Erythroblast (primary cell): ENCODE results near the gene COPA.

Experiments used
- DNase-seq, 2 experiments: peaks; one replicate each; lab custom pipeline; 2025; lab: John Stamatoyannopoulos, UW
- GATA1 ChIP-seq: IDR thresholded peaks from 2 replicates; pipeline ENCODE4 v1.6.1; 2011; ENCODE audit warnings: low read depth, mild to moderate bottlenecking, control low read depth, low read length, moderate library complexity
- POLR2A ChIP-seq: IDR thresholded peaks from 2 replicates; pipeline ENCODE4 v1.6.1; 2011; ENCODE audit warnings: mild to moderate bottlenecking, low read length

COPA gene

GRCh38 chr1:160328184-160328583 is 14.9 kb downstream of the COPA start:
- no peak for TF ChIP-seq POLR2A
- TF ChIP-seq GATA1: no peak
- DNase-seq: no peak

- DNase-seq: peak; percentile 59 to 63
- TF ChIP-seq POLR2A (no peak), GATA1 (no peak)
These were observed 16.6 kb downstream of the COPA start for GRCh38 chr1:160326418-160326817.

- TF ChIP-seq GATA1 (no peak), POLR2A (no peak)
- DNase-seq: no peak
These were observed 17.8 kb downstream of the COPA start for GRCh38 chr1:160325252-160325651.

- DNase-seq: no peak
- TF ChIP-seq GATA1 (no peak), POLR2A (no peak)
These were observed 20.2 kb downstream of the COPA start for GRCh38 chr1:160322831-160323230.

GRCh38 chr1:160315359-160315758 is 27.7 kb downstream of the COPA start:
- TF ChIP-seq POLR2A (no peak), GATA1 (no peak)
- no peak for DNase-seq

GRCh38 chr1:160309571-160309970 is 33.5 kb downstream of the COPA start:
- TF ChIP-seq POLR2A (no peak), GATA1 (no peak)
- DNase-seq: no peak

GRCh38 chr1:160309185-160309557 is 33.9 kb downstream of the COPA start:
- no peak for DNase-seq

GRCh38 chr1:160308451-160309184 is 34.4 kb downstream of the COPA start:
- no peak for TF ChIP-seq GATA1
- TF ChIP-seq POLR2A: no peak
- DNase-seq: no peak

More at GRCh38 chr1:160309185-160309557, 33.9 kb downstream of the COPA start:
- TF ChIP-seq GATA1 (no peak), POLR2A (no peak)

GRCh38 chr1:160307118-160307791 is 35.8 kb downstream of the COPA start:
- TF ChIP-seq POLR2A (no peak), GATA1 (no peak)
- DNase-seq: no peak

GRCh38 chr1:160300173-160300572 is 42.9 kb downstream of the COPA start:
- TF ChIP-seq POLR2A (no peak), GATA1 (no peak)
- no peak for DNase-seq

GRCh38 chr1:160296036-160296435 is 47.0 kb downstream of the COPA start:
- DNase-seq: no peak
- TF ChIP-seq GATA1: no peak
- no peak for TF ChIP-seq POLR2A

- peak; percentile 12 to 53 for DNase-seq
- no peak for TF ChIP-seq POLR2A
- no peak for TF ChIP-seq GATA1
These were observed 49.8 kb downstream of the COPA start for GRCh38 chr1:160293020-160293968.
